Ovary (tissue), 9 donors: ENCODE results near the gene LIMCH1. TPM values are rescaled to one million over a fixed set of nuclear protein-coding genes. Genes with fewer than 3 reads are reported as not detected.

Experiments used
- DNase-seq, 5 donors: peaks; one replicate each; pipeline ENCODE4 v3.0.0-alpha.2; 2019 to 2020
- H3K27ac ChIP-seq, 2 donors: fragments of 200-600 bp; one replicate each; pipeline versions ENCODE4 v1.5.1 to v1.8.0; 2019 to 2022
- H3K27me3 ChIP-seq: fragments of 200-600 bp; one replicate; pipeline ENCODE4 v1.8.0; 2022
- H3K36me3 ChIP-seq: fragments of 200-600 bp; sonication (generic); one replicate; pipeline ENCODE4 v1.5.1; 2019
- H3K4me1 ChIP-seq: one replicate; pipeline ENCODE4 v1.8.1; 2013; ENCODE audit warnings: mild to moderate bottlenecking, moderate library complexity; ENCODE audit not compliant: insufficient read depth
- H3K4me3 ChIP-seq: fragments of 200-600 bp; sonication (generic); one replicate; pipeline ENCODE4 v1.5.1; 2017
- H3K9me3 ChIP-seq, 2 donors: fragments of 200-600 bp in 1 of 2; sonication (generic) in 1 of 2; one replicate each; pipeline versions ENCODE4 v1.5.1 to v1.8.1; 2013 to 2019; ENCODE audit warnings: mild to moderate bottlenecking in 1 of 2, moderate library complexity in 1 of 2
- CTCF ChIP-seq, 3 donors: fragments of 450-650 bp in 2 of 3; fragments of 200-600 bp in 1 of 3; IDR thresholded peaks; one replicate each; pipeline versions ENCODE4 v1.5.1 to v1.8.0; 2016 to 2022; ENCODE audit warnings: antibody characterized with exemption in 3 of 3, mild to moderate bottlenecking in 1 of 3
- EP300 ChIP-seq: sonication (generic); formaldehyde crosslinking; IDR thresholded peaks from one replicate; pipeline ENCODE4 v1.6.1; 2017; ENCODE audit warnings: antibody characterized with exemption
- POLR2A ChIP-seq: fragments of 450-650 bp; IDR thresholded peaks from one replicate; pipeline ENCODE4 v1.6.1; 2017; ENCODE audit warnings: antibody characterized with exemption, mild to moderate bottlenecking, moderate library complexity
- WGBS, 3 donors: extraction: QIAGEN DNeasy Blood & Tissue Kit in 1 of 3; methylation state at CpG; one replicate each; pipeline versions ENCODE4 v1.1.5 to v1.1.7; 2013 to 2017; 5-methylcytosine and 5-hydroxymethylcytosine counted together
- intact Hi-C, 4 donors: fragments of 100-400 bp; cut with DNase I; formaldehyde crosslinking; loops; one replicate each; pipeline versions ENCODE4 v1.11.0 to v1.15.1; 2022 to 2023
- polyA plus RNA-seq, 2 donors: library from polyadenylated mRNA; stranded (reverse); fragments of 200-250 nt in 1 of 2; fragments of 350-450 nt in 1 of 2; fragmentation: Illumina TruSeq in 1 of 2; extraction: RNeasy Lipid Tissue Mini Kit (QIAGEN cat#74804) in 1 of 2; gene quantifications; one replicate each; pipeline ENCODE4 v1.2.3, GENCODE V29; 2013 to 2014
- total RNA-seq, 7 donors: library from RNA; depleted of rRNA in 2 of 7; stranded (reverse); fragments of >200 nt in 2 of 7; fragmentation: NEBNext Ultra II Directional in 3 of 7; extraction: Animal tissue kit (Norgen Biotek cat#: 25700) in 3 of 7; gene quantifications; one replicate each; pipeline versions ENCODE4 v1.1.0 to v1.2.4, GENCODE V29; 2016 to 2023
- donor health status: DM: no; HTN: no; CAD: no; lungs with moderate emphysema.
- donor health status: DM: no; HTN: no; CAD: no.
- donor health status: Bipolar disorder and iron deficiency.
- donor health status: DM: yes; HTN: yes; CAD: no.
- donor health status: DM: no; HTN: no; CAD: no.
- donor health status: DM: yes; HTN: yes; CAD: no.

Gene LIMCH1
- total and polyA plus RNA-seq, 9 donors: 9.7 to 56.6 (median 23.6) TPM

GRCh38 chr4:41586675-41587225 lies 48.8 kb downstream of the LIMCH1 start:
- no peaks in the 10 kb centered on the region for H3K4me1 ChIP-seq
- H3K9me3 ChIP-seq: no peaks in the 10 kb centered on the region
- TF ChIP-seq EP300 (no peak), POLR2A (no peak), CTCF (IDR thresholded peaks at IDR 0.05) (no peak)
- no peak overlapping the region for H3K27ac ChIP-seq
- intact Hi-C loops: no loop called here
- no peaks in the 10 kb centered on the region for H3K27me3 ChIP-seq
- 73 to 75% (median 75%) methylated on average over 2 of the region's 2 CpGs for WGBS, 3 donors
- no peaks in the 10 kb centered on the region for H3K36me3 ChIP-seq
- H3K4me3 ChIP-seq: no peak overlapping the region
- no peak for DNase-seq

- no peaks in the 10 kb centered on the region for H3K27me3 ChIP-seq
- no peak for DNase-seq
- no peak overlapping the region for H3K27ac ChIP-seq
- H3K9me3 ChIP-seq: no peaks in the 10 kb centered on the region
- intact Hi-C loops: no loop called here
- no peaks in the 10 kb centered on the region for H3K4me1 ChIP-seq
- no peaks in the 10 kb centered on the region for H3K36me3 ChIP-seq
- 43 to 49% (median 48%) methylated on average over 3 of the region's 3 CpGs for WGBS, 3 donors
- TF ChIP-seq CTCF (IDR thresholded peaks at IDR 0.05) (no peak), POLR2A (no peak), EP300 (no peak)
- H3K4me3 ChIP-seq: no peak overlapping the region
Measured at GRCh38 chr4:41587286-41587685, 49.3 kb downstream of the LIMCH1 start.

DNA sequence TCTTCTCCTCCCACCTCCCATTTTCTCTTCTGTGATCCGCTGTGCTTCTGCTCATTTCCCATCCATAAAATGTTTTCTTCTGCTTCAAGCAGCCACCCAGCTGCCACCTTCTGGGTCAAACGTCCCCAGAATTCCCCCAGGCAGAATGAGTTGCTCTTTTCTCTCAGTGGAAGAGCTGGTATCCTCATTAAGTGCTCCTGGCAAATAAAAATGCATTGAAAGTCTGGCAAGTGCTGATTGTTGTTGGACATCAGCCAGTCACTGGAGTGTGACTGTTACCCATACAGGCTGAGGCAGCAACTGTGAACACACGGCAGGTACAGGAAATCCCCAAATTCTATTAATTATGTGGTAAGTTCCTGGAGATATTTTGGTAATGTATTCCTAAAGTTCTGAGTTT lies 52.6 kb downstream of the LIMCH1 start:
- no peak for TF ChIP-seq CTCF (IDR thresholded peaks at IDR 0.05)
- no peak for TF ChIP-seq EP300
- TF ChIP-seq POLR2A: no peak
- Histone ChIP-seq H3K36me3 (no peaks in the 10 kb centered on the region), H3K27ac (no peak overlapping the region), H3K27me3 (no peaks in the 10 kb centered on the region), H3K4me3 (no peak overlapping the region), H3K4me1 (peaks cover 3% of the 10 kb centered on the region), H3K9me3 (no peaks in the 10 kb centered on the region)
- WGBS, 3 donors: 53 to 61% (median 56%) methylated on average over 3 of the region's 3 CpGs
- DNase-seq: no peak
- intact Hi-C loops: no loop called here

DNA sequence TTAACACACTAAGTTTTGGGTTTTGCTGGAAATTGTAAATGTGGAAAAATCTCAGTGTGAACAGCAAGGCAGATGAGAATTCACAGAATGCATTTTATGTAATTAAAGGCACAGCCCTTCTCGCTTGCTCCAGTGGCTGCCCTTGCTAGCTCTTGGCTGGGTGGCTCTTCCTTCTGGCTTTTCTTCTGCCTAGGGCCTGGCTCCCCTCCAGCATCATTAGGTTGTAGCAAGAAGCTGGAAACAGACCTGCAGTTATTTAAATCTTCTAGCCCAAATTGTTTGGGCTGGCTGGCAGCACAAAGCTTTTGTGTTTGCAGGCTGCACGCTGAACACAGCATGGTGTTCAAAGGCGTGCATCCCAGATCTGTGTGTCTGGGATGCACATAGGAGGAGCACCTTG lies 56.5 kb downstream of the LIMCH1 start:
- peak in 1 of 5 donors; percentile 36 for DNase-seq
- Histone ChIP-seq H3K9me3 (no peaks in the 10 kb centered on the region), H3K27me3 (no peaks in the 10 kb centered on the region), H3K27ac (no peak overlapping the region), H3K36me3 (no peaks in the 10 kb centered on the region), H3K4me3 (no peak overlapping the region), H3K4me1 (peaks cover 3% of the 10 kb centered on the region)
- TF ChIP-seq POLR2A (no peak), EP300 (no peak), CTCF (IDR thresholded peaks at IDR 0.05) (no peak)
- intact Hi-C loops: no loop called here
- 26 to 42% (median 30%) methylated on average over 3 of the region's 3 CpGs for WGBS, 3 donors
